HG03442 (cell line): ENCODE data around the gene CEP350.
"Not testable (repeated sequence)": the region's sequence is repeated elsewhere in the genome, so short reads cannot be mapped to it uniquely, and the experiment has no call there.

Source experiments
- ATAC-seq: cut with Tn5 transposase; IDR thresholded peaks from one replicate; pipeline ENCODE4 v1.9.1; 2021; ENCODE audit warnings: mild to moderate bottlenecking, moderate library complexity; ENCODE audit not compliant: unreplicated experiment

CEP350 gene

DNA sequence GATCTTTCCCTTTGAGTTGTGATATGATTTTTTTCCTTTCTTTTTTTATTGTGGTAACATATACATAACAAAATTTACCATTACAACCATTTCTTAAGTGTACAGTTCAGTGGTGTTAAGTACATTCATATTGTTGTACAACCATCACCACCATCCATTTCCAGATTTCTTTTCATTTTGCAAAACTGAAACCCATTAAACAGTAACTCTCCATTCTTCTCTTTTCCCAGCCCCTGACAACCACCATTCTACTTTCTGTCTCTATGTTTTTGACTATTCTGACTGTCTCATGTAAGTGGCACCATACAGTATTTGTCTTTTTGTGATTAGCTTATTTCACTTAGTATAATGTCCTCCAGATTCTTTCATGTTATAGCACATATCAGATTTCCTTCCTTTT lies 30.3 kb downstream of the CEP350 start:
- ATAC-seq: no peak

DNA sequence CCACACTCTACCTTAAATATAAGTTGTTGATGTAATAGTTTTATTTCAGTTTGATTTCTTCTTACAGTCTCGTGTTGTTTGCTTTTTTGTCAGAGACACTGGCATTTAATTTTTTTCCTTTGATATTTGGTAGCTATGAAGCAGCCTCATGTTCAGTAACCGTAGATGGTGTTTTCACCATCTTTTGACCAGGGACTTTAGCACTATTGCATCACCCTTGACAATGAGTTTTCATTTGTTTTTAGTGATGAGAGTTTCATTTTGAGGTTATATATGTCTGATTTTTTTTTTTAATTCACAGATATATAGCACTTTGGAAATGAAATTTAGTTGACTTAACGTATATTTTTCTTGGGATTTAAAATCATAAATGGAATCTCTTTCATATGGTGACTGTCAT lies 36.2 kb downstream of the CEP350 start:
- no peak for ATAC-seq

DNA sequence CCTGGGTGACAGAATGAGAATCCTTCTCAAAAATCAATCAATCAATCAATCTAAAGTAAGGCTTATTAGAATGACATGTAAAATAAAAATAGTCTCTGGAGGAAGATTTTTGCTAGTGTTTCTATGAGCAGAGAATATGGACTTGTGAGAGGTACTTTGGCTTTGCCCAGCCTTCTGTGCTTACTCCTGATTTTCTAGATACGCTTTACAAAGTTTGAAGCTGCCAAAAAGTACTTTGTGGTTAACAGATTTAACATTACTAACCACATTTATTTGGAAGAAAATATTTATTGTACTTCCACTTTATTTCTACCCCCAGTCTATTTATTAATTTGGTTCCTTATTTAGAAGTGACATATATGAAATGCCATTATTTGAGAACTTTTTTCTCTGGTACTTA lies 41.0 kb downstream of the CEP350 start:
- ATAC-seq: no peak

DNA sequence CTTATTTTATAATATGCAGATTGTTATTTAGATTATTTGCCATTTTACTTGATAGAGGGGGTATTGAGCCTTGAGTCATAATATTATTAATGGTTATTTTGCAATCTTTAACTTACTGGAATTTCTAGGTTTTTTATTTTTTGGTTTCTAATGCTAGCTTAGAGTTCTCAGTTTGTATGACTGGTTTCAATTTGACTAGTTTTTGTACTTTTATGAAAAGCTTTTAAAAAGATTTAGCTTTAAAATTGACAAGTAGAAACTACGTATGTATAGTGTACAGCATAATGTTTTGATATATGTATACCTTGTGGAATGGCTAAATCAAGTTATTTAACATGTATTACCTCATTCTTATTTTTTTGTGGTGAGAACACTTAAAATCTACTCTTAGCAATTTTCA lies 41.5 kb downstream of the CEP350 start:
- ATAC-seq: peak; percentile 81

DNA sequence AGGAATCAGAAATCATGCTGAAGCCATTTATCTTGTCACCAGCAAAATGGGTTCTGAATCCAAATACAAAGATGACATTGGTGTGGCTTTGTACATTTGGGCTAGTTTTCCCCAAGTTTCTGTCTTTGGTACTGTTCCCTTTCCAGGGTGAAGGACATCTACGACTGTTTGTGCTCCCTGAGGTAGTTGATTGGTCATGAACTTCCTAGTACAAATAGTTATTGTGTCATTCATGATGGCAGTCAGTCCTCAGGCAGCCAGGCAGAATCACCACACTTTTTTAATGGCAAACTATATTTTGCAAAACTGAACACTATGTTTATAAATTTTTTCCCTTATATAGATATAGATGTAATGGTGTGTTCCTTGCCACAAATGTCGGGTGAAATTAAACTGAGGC lies 46.0 kb downstream of the CEP350 start:
- ATAC-seq: no peak

DNA sequence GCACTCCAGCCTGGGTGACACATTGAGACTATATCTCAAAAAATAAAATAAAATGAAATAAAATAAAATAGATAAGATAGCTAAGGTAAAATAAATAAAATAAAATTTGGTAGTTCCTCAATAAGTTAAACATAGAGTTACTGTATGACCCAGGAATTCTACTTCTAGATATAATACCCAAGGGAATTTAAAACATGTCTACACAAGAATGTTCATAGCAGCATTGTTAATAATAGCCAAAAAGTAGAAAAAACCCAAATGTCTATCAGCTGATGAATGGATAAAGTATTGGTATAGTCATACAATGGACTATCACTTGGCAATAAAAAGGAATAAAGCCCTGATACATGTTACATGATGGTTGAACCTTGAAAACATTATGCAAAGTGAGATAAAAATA lies 47.8 kb downstream of the CEP350 start:
- ATAC-seq: no peak

DNA sequence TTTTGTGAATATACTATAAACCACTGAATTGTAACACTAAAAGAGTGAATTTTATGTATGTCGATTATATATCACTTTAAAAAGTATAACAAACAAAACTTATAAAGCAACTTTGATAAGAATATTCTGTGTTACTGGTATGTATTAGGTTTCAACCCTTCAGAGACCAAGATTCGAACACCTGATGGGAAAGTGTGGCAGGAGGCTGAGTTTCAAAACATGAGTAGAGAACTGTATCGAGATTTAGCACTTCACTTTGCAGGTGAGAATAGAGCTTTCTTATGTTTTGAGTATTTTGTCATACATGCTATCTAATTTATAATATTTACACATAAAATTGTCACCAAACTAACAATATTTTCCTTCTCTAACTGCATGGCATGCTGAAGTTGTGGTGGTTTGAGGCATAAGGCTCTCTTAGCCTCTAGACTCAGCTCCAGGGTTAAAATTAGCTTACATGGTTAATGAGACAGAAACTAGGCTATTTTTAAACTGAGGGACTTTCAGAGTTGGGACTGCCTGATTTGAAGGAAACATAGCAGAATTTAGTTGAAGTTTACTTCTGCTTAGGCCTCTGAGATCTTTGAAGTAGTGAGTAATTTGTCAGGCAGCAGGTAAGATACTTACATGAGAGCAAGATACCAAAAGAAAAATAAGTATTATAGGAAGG lies 48.6 kb downstream of the CEP350 start:
- peak; percentile 89 for ATAC-seq

DNA sequence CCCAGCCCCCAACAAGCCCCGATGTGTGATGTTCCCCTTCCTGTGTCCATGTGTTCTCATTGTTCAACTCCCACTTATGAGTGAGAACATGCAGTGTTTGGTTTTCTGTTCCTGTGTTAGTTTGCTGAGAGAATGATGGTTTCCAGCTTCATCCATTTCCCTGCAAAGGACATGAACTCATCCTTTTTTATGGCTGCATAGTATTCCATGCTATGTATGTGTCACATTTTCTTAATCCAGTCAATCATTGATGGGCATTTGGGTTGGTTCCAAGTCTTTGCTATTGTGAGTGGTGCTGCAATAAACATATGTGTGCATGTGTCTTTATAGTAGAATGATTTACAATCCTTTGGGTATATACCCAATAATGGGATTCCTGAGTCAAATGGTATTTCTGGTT lies 52.2 kb downstream of the CEP350 start:
- ATAC-seq: not testable (repeated sequence)

DNA sequence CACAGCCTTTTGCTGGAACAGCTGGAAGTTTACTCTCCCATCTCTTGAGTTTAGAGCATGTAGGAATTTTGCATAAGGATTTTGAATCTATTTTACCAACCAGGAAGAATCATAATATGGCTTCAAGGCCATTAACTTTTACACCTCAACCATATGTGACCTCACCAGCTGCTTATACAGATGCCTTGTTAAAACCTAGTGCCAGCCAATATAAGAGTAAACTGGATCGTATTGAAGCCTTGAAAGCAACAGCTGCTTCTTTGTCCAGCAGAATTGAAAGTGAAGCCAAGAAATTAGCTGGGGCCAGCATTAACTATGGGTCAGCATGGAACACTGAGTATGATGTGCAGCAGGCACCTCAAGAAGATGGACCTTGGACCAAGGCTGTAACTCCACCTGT lies 65.4 kb downstream of the CEP350 start:
- no peak for ATAC-seq

DNA sequence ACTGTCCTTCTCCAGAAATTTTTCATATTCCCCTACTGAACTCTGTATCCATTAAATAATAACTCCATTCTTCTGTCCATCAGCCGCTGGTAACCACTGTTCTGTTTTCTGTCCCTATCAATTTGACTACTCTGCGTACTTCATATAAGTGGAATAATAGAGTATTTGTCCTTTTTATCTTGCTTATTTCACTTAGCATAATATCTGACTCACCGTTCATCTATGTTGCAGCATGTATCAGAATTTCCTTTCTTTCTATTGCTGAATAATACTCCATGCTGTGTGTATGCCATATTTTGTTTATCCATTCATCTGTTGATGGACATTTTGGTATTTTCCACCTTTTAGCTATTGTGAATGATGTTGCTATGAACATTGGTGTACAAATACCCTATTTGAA lies 71.9 kb downstream of the CEP350 start:
- no peak for ATAC-seq

DNA sequence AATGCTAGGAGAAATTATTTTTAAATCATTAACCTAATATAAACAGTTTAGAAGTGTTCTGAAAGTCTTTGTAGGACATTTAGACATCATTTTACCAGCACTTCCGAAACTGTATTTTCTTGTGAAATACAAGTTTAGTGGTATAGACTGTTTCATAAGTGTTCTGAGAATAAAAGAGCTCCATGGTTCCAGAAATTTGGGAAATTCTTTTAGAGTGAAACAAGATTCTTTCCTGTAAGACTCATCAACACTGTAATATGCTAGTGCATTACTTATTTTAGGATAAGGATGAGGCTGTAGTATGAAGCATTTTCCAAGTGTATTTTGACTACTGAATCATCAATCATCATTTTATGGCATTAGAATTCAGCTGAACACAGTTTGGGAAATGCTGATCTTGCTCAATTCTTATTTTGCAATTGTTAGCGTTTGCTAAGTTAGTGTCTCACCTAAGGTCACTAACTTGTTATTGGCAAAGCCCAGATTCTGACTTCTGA lies 73.4 kb downstream of the CEP350 start:
- no peak for ATAC-seq

DNA sequence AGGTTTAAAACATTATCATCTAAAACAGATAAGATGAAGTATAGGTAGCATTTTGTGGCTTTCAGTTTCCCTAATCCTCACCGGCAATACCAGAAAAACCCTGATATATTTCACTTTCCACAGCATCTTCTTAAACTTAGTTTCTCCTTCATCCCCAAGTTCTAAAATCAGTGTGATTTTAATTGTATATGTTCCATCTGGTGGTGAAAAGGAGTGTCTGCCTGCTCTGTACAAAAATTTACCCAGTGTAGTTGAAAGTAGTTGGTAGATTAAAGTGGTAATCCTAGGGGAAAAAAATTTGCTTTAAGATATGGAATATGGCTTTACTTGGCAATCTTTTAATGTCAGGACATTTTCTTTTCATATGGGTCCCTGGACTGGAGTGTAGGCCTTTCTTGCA lies 74.3 kb downstream of the CEP350 start:
- no peak for ATAC-seq

DNA sequence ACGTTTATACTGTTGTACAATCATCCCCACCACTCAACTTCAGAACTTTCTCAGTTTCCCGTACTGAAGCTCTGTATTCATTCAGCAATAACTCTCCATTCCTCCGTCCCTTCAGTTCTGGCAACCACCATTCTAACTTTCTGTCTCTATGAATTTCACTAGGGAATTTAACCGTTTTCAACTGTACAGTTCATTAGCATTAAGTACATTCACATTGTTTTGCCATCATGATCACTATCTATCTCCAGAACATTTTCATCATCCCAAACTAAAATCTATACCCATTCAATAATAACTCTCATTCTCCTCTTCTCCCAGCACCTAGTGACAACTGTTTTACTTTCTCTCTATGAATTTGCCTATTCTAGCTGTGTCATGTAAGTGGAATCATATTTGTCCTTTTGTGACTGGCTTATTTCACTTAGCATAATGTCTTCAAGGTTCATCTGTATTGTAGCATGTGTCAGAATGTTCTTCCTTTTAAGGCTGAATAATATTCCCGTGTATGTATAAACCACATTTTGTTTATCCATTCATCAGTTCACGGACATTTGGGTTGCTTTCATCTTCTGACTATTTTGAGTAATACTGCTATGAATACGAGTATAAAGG lies 75.0 kb downstream of the CEP350 start:
- ATAC-seq: no peak

DNA sequence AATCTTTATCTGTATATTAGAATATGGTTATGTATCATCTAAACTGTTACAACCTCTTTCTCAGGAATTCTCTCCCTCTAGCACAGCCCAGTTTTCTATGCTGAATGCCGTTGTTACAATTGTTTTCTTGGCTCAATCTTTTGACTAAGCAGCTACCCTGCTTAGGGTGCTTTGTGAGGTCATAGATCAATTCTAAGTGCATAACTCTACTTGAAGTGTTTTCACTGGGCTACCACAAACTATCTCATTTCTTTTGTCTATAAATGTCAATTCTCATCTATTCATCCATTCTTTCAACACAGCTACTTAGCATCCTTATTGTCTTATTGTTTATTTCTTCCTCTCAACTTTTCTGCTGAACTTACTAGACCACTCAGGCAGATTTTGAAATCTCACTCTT lies 77.1 kb downstream of the CEP350 start:
- ATAC-seq: no peak

DNA sequence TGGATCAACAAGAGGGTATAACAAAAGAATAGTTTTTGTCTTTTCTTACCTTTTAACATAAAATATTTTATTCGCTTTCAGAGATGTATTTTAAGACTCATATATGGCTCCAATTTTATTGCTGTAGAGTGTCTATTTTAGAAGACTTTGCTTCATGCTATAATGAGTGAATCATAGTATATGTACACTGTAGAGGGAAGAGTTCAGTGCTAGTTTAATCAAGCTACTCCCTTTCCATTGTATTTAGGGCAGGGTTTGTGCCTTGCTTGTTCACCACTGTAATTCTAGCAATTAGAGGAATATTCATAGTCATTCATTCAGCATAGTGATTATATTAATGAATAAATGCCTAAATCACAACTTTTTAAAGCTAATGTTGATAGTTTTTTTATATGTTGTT lies 78.8 kb downstream of the CEP350 start:
- no peak for ATAC-seq

DNA sequence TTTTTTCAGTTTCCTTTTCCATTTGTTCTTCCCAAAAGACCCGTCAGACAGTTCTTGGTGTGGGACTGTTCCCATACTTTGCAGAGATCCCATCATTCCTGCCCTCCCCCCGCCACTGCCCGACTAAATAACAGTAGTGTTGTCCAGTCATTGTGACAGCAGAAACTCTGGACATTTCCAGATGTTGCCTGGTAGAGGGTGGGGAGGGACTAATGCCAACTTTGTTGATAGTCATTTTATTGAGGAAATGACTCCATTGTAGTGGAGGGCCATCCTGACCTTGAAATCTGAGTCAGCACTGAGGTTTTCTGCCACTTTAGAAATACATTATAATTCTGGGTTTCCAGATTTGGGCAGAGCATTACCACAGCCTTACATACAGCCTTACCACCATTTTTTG lies 85.4 kb downstream of the CEP350 start:
- no peak for ATAC-seq

DNA sequence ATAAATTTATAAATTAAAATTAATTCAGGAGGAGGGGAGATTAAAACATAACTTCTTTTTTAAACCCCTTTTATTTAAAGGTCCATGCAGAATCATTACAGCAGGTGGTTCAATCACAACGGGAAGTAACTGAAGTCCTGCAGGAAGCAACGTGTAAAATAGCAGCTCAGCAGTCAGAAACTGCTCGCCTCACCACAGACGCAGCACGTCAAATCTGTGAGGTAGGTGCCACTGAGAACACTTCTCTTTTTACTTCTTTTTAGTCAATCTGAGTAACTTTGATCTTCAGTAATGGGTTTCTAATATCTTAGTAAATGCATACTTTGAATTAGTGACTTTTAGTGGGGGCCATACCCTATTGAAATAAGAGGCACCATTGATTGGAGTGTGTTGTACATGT lies 87.0 kb downstream of the CEP350 start:
- no peak for ATAC-seq

DNA sequence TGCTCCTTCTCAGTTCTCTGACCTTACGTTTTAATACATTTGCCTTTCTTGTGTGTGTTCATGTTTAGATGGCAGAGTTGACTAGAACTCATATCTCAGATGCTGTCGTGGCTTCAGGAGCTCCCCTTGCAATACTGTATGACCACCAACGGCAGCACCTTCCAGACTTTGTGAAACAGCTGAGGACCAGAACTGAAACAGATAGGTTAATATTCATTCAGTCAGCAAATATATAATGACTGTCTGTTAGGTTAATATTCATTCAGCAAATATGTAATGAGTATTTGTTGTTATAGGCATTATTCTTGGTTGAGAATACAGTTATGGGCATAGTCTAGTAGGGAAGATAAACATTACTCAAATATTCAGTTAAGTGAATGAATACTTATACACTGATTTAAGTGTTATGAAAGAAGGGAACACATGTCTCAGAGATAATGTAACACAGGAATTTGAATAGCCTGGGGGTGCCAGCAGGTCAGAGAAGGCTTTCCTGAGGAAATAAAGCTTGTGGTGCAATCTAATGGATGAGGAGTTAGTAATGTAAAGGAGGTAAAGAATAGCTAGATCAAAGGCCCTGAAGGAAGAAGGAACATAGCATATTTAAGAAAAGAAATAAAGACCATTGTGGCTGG lies 88.5 kb downstream of the CEP350 start:
- no peak for ATAC-seq

DNA sequence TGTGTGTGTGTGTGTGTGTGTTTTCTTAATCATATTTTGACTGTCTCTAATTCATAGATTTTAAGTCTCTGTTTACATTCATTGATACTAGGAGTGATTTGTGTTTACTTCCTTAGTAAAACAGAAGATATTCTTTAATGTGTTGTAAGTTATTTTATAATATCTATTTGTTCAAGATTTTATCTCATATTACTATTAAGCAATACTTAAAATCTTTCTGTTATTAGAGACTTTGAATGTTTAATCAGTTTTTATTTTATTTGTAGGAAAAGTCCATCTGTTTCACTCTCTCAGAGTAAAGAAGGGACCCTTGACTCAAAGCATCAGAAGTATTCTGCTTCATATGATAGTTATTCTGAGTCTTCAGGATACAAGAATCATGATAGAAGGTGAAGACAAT lies 89.2 kb downstream of the CEP350 start:
- no peak for ATAC-seq

DNA sequence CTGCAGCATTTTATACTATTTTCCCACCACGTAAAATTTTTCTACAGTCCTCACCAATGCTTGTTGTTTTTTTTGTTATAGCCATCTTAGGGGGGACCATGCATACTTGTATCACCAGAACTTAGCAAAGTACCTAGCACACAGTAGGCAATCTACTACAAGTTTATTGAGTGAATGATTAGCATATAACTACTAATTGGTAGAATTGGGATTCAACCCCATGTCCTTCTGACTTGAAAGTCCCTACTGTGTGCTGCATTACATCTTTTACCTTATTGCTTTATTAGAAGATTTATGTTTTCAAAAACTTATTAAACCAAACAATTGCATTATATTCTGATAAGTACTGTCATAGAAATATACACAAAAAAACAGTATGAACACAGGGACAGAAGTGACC lies 92.1 kb downstream of the CEP350 start:
- no peak for ATAC-seq

DNA sequence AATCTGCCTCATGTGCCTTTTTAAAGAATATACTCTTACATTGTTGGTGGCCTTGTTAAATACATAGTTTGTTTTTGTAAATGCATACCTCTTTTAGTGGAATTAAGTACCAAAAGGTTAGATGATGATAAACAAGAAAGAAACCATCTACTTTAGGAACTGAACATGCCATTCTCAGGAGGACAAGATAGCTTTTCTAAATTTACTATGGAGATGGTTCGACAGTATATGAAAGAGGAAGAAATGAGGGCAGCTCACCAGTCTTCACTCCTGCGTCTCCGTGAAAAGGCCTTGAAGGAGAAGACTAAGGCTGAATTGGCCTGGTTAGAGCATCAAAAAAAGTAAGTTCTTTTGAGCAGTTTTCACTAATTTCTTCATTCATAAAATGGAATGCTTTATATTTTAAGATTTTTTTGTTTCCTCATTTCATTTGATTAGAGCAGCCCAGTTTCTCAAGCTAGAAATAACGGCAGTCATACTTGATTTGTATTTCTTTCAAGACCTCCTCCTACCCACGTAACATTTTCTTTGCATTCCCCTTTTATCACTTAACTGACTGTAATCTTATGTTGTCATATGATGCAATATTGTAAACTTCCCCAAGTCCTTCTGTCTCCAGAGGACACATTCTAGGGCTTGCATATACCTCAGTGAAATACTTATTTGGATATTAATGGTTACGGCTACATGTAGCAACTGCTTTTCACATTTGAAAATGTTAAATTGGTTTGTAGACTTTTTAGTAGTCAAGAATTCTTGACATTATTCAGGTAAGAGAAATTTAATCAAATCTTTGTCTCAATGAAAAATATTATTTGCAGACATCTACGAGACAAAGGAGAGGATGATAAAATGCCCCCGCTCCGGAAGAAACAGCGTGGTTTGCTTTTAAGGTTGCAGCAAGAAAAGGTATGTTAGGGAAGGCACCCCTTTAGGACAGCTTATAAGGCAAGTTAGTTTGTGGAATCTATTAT lies 99.3 kb downstream of the CEP350 start:
- ATAC-seq: no peak
